AG04450 (cell line): Measurements from ENCODE around the gene PRICKLE3. TPM values are rescaled to one million over a fixed set of nuclear protein-coding genes. Genes with fewer than 3 reads are reported as not detected.
"Not testable (repeated sequence)": the region's sequence is repeated elsewhere in the genome, so short reads cannot be mapped to it uniquely, and the experiment has no call there.

Experiments used
- CTCF ChIA-PET: fragments of 300-600, 350-600 bp; formaldehyde crosslinking; extraction: SDS; loops from one replicate; lab custom pipeline; 2022; ENCODE audit warnings: antibody characterized with exemption, inconsistent platforms; lab: Charles Lee
- POLR2A ChIA-PET: fragments of 350-600 bp; formaldehyde crosslinking; extraction: SDS; loops from one replicate; lab custom pipeline; 2021; ENCODE audit warnings: antibody characterized with exemption, inconsistent platforms; lab: Yijun Ruan, JAX
- DNase-seq: peaks from one replicate; pipeline ENCODE4 v3.0.0-alpha.2; 2011; ENCODE audit warnings: low read depth, low spot score
- H3K27ac ChIP-seq: one replicate; pipeline ENCODE4 v1.5.1; 2012; ENCODE audit warnings: low read depth, low read length, control low read depth
- H3K27me3 ChIP-seq: one replicate; pipeline ENCODE4 v1.6.0; 2012; ENCODE audit warnings: low read length; ENCODE audit not compliant: control insufficient read depth, insufficient read depth
- H3K4me3 ChIP-seq: 2 replicates; pipeline ENCODE4 v1.5.1; 2011; ENCODE audit warnings: mild to moderate bottlenecking, low read depth, low read length, control low read depth
- H3K9me3 ChIP-seq: 2 replicates; pipeline ENCODE4 v1.5.1; 2012; ENCODE audit warnings: low read length; ENCODE audit not compliant: control insufficient read depth, insufficient read depth
- CTCF ChIP-seq: IDR thresholded peaks from 2 replicates; pipeline ENCODE4 v1.5.1; 2011; ENCODE audit warnings: low read depth, low read length, control low read depth, inconsistent platforms
- polyA plus RNA-seq: library from polyadenylated mRNA; depleted of rRNA; stranded (reverse); fragments of >200 nt; gene quantifications from 2 replicates; pipeline ENCODE4 v1.2.3, GENCODE V29; 2011

PRICKLE3 gene
- polyA plus RNA-seq, 1 experiment, result 3.6 TPM

- ChIA-PET POLR2A (interaction anchor here (0.8 to 0.9 kb wide), 2 partner anchors 10 to 258 kb away, joined by 3 to 6 read pairs; partner anchors contain the start of genes PQBP1 and TIMM17B), CTCF (interaction anchor here (0.6 to 2.1 kb wide), 24 partner anchors 8 to 198 kb away, joined by 3 to 28 read pairs (median 4); partner anchors contain the start of genes OTUD5 and WDR45)
- peak overlapping the region; percentile 58 for H3K4me3 ChIP-seq
- H3K27ac ChIP-seq, result peak overlapping the region; percentile 98
- no peaks in the 10 kb centered on the region for H3K9me3 ChIP-seq
- peak; percentile 59 for TF ChIP-seq CTCF
- DNase-seq, result no peak
- no peaks in the 10 kb centered on the region for H3K27me3 ChIP-seq
Observed at GRCh38 chrX:49155900-49156837, 30.0 kb downstream of the PRICKLE3 start.

GRCh38 chrX:49155243-49155899 lies 30.8 kb downstream of the PRICKLE3 start:
- H3K27me3 ChIP-seq, result no peaks in the 10 kb centered on the region
- peak overlapping the region; percentile 45 for H3K4me3 ChIP-seq
- H3K27ac ChIP-seq, result peak overlapping the region; percentile 98
- no peak for DNase-seq
- TF ChIP-seq CTCF, result no peak
- no peaks in the 10 kb centered on the region for H3K9me3 ChIP-seq
- POLR2A ChIA-PET, result interaction anchor here (0.7 to 0.9 kb wide), 3 partner anchors 11 to 257 kb away, joined by 3 to 6 read pairs (median 3); partner anchors contain the start of genes PQBP1 and TIMM17B
- CTCF ChIA-PET, result interaction anchor here (0.6 to 2.1 kb wide), 25 partner anchors 9 to 197 kb away, joined by 3 to 28 read pairs (median 5); partner anchors contain the start of genes OTUD5 and WDR45

GRCh38 chrX:49153467-49153866 lies 32.7 kb downstream of the PRICKLE3 start:
- H3K27me3 ChIP-seq, result no peaks in the 10 kb centered on the region
- no peak overlapping the region for H3K27ac ChIP-seq
- CTCF ChIA-PET, result interaction anchor here (2.0 kb wide), 1 partner anchor 11 kb away, joined by 8 read pairs; no protein-coding TSS in a partner anchor
- no peak for DNase-seq
- POLR2A ChIA-PET, result no interaction called here
- TF ChIP-seq CTCF, result no peak
- H3K4me3 ChIP-seq, result no peak overlapping the region
- no peaks in the 10 kb centered on the region for H3K9me3 ChIP-seq

GRCh38 chrX:49149291-49149690 lies 36.9 kb downstream of the PRICKLE3 start:
- DNase-seq, POLR2A ChIA-PET, CTCF ChIA-PET, H3K27ac ChIP-seq, H3K4me3 ChIP-seq, H3K27me3 ChIP-seq, H3K9me3 ChIP-seq: not testable (repeated sequence)

GRCh38 chrX:49148390-49149100 lies 37.6 kb downstream of the PRICKLE3 start:
- H3K4me3 ChIP-seq, H3K27ac ChIP-seq, DNase-seq, H3K27me3 ChIP-seq, POLR2A ChIA-PET, CTCF ChIA-PET, H3K9me3 ChIP-seq: not testable (repeated sequence)
